AG20443 (cell line): ENCODE data around the gene NFIB.

ENCODE experiments used
- DNase-seq: peaks from one replicate; pipeline ENCODE4 v3.0.0; 2012; ENCODE audit warnings: low spot score, mixed read lengths

Gene NFIB

DNA sequence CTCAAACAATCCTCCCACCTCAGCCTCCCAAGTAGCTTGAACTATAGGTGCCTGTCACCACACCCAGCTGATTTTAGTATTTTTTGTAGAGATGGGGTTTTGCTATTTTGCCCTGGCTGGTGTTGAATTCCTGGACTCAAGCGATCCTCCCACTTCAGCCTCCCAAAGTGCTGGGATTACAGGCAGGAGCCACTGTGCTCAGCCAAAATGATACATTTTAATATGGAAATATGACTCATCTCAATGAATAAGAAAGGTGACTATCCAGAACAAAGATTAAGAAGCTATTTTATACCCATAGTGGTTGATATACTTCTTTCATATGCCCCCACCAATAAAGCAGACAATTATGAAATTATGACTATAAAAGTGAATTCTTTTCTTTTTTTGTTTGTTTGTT is 166.2 kb downstream of the NFIB start:
- DNase-seq, result no peak

DNA sequence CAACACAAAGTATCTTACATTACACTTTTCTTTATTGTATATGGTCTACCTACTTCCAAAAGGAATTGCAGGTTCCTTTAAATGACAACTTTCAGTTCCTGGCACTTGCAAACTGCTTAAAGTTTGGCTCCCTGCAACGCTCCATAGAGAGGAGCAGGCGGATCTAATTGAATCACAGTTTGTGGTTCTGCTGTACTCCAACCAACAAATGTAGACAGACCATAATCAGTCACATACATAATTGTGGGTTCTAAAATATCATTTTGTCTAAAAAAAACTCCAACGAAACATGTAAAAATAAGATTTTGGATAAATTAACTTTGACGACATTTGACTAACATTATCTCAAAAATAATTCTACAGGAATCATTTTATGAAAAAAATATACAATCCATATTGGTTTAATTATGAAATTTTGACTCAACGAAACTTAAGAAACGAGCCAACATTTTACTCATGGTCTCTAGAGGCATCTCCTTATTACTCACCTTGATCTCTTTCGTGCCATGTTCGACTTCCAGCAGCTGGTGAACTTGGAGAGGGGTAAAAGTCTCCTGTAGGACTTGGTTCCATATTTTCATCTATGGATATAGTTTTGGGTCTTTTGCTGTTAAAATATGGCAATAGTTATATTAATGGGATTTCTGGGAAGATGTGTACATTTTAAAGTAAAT is 167.6 kb downstream of the NFIB start:
- no peak for DNase-seq

DNA sequence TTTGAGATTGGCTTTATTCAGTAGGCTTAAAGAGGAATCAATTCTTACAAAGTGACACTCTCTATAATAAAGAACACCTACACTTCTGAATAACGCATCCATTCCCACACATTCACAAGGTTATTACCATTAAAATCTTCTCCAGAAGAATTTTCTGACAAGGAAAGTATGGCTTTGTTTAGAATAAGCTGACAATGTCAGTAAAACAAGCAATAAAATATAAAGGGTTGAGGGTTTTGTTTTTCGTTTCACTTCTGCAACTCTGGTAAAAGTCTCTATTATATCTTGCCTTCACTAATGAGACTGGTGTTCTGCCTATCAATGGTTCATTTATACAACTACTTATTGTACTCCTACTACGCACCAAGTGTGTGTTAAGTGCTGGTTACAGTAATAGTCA is 169.7 kb downstream of the NFIB start:
- DNase-seq, result no peak

DNA sequence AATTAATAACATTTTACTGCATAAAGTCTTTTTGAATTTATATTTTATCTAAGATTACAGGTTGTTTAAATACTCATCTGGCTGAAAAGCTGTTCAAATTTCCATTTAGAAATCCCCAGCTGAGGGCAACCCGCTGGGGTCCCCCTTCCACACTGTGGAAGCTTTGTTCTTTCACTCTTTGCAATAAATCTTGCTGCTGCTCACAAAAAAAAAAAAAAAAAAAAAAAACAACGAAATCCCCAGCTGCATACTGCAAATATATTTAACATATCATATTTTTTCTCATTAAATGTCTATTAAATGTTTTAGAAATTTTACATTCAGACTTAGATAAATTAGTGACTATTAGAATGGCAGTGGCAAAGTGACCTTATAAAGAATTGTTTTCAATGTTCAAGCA is 172.2 kb downstream of the NFIB start:
- DNase-seq, result no peak

DNA sequence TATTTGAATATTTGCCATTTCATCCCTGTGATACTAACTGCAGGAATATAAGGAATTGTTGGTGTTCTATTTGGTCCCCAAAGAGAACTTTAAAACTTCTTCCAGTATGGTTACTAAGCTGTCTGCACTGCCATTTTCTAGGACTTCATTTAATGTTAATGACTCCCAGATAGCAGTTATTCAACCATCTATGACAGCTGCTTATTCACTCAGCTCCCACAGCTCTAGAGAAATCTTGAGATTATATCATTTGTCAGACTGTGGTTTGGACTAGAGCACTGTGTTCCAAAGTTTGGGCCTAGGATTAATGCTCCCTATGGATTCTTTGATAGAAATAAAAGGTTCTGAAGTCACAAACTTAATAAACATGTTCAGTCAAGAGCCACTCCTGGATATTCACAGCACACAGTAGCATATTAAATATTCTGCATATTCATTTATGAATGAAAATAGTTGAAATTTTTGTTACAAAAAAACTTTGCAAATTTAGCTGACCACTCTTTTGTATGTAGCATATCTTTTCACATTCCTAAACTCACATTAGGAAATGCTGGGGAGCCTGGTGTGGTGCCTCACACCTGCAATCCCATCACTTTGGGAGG is 173.7 kb downstream of the NFIB start:
- DNase-seq, result no peak

DNA sequence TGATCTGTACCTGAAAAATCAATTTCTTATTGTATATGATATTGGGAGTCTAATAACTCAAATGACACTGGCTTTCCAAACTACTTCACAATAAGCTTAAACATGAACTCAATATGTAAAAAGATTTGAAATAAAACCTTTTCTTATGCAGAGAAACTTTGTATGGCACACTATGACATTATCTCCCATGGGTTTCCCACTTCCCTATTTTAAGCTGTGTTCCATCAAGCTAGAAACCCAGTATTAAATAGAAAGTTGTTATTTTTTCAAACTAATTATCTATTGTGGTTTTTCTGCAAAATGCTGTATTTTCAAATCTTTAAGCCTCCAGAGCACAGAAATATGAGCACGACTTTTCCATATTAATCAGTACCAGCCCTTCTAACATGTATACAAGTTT is 174.7 kb downstream of the NFIB start:
- DNase-seq, result no peak

DNA sequence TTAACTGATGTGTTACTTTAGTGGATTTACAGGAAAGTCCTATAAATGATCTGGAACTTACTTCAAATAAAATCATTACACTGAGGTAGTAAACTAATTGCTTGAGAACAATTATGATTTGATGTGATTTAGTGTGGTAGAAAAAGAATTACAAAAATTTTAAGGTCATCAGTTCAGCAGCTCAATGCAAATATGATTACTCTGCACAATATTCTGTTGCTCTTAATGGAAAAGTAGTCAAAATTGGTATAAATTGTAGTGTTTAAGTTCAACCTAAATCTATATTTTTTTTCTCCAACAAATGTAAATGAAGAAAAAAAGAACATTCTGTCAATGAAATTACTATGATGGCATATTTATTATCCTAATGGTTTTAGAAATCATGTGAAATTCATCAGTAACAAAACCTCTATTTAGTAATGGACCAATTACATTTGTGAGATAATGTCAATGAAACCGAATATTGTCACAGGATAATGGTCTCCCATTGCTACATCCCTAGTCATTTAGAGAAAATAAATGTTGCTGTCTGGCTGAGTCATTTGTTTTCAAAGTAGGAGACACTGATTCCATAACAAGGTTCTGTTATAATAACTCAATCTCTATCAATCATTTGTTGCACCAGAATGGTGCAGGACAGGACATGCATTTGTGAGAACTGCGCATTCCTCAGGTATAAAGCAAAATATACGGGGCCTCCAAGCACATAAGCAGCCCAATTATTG is 177.1 kb downstream of the NFIB start:
- no peak for DNase-seq

DNA sequence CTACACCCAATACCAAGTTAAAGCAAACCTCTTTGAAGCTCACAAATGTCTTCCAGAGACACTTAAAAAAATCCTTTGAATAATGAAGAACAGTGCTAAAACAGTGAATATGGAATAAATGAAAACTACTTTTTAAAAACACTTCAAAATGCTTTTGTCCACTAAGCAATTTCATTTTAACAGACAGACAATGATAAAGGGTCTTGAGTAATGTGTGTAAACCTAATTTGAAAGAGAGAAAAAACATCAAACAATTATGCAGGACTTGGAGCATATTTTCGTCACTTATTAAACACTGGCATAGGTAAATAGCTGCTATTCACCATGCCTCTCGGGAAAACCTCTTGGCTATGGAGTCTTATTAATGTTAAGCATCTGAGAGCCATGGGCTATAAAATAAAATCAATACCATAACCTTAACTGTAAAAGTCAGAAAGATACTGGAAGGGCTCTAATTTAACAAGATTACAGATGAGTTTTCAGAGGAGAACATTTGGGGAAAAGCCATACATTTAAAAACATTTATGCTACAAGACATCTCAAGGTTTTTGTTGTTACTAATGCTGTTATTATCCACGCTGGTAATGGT is 177.8 kb downstream of the NFIB start:
- DNase-seq, result no peak

DNA sequence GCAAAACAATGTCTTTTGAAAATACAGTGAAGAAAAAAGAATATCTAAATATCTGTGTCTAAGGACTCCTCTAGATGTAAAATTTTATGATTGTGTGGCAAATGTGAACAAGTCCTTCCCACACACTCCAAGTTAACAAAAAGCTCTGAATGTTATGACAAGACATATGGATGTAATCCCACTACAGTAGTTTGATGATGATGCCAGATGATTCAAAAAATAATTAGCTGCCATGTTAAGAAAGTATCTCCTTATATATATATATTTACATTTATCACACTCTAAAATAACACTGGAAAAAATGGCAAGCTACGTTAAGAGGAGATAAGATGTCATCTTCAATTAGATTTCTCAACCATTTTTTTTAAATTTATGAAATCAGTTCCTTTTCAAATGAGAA is 178.5 kb downstream of the NFIB start:
- DNase-seq, result no peak

DNA sequence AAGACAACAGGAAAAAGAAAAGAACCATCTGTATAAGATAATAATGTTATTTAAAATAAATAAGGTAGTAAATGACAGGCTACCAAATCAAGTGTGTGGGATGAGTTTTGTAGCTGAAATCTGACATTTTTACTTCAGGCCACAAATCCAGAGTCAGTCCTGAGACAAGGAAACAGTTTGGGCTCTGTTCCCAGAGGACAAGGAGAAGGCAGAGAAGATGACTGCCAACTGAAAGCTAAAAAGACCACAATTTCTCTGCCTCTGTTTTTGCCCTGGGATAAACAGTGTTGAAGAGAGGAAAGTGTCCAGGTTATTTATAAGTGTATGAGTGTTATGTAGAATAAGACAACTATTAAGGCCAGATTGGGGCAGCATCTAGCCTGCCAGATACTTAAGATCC is 180.5 kb downstream of the NFIB start:
- DNase-seq, result no peak

DNA sequence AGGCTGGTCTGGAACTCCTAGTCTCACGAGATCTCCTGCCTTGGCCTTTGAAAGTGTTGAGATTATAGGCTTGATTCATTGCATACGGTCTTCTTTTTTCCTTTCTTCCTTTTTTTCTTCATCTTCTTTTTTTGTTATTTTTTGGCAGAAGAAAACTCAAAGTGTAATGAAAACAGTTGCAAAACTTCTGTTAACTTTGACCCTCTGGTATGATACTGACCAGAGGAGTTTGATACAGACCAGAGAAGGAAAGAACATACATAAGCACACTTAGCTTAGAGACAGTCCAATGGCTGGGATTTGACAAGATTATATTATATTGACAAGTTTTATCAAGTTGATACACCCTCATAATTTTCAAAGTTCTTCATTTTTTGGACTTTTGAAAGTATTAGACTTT is 181.2 kb downstream of the NFIB start:
- no peak for DNase-seq

DNA sequence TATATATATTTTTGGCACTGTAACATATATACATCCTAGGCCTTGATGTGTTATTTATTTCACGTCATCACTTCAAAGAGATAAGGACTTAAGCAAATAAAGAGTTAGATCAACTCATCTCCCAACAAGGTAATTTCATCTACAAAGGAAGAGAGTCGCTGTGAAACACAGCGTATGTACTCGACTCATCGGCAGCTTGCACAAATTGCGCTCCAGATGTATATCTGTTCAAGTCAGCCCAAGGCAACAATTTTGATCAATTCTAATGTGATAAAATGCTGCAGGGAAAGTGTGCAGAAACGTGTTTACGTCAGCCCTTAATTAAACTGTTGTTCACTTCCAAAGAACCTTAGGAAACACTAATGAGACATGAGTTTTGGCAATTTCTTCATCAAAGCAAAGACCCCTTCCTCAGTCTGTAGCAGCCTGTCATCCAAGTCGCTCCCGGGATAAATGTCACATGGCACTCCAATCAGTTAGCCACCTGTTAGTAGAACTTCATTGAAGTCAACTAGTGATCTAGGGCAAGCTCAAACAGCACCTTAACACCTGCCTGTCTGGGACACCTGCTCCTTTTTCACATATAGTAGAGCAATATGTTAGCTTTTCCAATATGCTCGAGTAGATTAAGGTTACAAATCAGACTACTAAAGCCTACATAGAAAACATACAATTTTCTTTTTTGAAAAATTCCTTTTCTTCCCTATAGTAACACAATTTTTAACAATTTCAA is 182.4 kb downstream of the NFIB start:
- DNase-seq, result no peak

DNA sequence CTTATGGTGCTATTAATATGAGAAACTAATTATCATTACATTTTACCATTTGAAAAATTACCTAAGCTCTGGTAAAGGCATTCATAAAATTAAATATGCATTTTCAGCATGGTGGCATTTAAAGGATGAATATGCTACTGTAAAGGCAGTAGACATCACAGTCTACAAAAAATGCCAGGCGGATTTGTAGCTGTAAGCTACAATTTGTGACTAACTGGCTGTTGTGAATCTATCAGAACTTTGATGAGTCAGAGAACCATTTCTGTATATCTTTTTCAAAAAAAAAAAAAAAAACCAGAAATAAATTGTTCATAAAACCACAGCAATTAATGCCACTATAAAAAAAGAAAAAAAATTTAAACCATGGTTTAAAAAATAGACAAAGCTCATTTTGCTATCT is 186.3 kb downstream of the NFIB start:
- no peak for DNase-seq

DNA sequence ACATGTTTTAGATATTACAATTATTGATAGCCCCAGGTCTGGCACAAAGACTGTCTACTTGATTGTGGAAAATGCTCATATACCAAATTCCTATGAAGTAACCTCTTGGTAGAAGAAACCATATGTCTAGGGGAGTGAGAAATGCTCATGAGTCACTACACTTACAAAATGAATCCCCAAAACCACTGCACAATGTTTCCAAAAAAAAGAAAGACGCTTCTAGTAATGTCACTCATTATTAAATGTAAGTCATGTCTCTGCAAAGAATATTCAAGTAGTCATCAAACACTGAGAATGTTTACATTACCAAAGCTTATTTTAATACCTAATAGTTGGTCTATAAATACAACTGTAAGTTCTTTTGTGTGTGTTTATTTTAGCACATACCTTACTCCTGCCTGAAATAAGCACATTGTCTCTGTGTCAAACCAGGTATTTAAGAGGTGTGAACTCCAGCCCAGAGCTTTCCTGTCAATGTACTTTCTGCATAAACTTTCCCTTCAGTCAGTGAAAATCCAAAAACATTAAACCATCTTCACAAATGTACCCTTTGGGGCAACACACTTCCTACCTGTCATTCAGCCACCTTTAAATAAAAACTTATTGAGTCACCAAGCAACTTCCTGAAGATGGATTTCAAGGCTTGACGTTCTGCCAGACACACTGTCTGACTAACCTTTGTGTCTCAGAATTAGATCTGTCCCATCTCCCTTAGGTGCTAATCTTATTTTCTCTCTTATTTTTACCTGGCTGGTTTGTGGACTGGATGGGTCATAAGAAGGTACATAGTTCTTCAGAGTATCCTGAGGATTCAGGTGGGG is 194.0 kb downstream of the NFIB start:
- peak; percentile 13 for DNase-seq

DNA sequence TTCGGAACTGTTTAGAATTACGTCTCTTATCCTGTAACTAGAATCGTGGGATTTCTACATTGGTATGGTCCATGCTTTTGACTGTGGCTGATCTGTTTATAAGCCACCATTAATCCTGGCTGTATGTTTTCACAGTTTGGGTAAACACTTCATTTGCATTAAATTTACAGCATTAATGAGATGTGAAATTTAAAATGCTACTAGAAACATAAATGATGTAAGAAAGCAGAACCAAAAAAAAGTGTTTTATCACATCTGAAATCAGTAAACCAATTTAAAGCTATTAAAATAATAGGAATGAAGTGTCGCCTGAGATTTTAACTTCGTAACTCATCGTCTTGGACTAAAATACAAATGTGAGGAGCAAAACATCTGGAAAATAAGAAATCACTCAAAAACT is 201.7 kb downstream of the NFIB start:
- DNase-seq, result no peak

DNA sequence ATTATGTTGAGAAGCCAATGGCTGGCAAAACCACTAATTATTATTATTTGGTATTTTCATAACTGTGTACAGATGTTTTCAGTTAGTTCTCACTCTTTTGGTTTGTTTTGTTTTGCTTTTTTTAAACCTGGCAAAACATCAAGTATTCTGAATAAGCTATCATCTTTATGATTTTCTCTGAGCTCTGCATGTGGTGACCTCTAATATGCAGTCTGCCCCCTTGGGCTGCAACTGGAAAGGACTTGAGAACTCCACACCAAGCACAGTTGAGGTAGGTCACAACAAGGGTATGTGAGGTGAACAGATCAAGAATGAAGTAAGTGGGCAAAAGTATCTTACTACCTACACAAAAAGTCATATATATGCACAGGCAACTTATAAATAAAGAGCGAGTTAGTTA is 202.2 kb downstream of the NFIB start:
- DNase-seq, result peak; percentile 14

DNA sequence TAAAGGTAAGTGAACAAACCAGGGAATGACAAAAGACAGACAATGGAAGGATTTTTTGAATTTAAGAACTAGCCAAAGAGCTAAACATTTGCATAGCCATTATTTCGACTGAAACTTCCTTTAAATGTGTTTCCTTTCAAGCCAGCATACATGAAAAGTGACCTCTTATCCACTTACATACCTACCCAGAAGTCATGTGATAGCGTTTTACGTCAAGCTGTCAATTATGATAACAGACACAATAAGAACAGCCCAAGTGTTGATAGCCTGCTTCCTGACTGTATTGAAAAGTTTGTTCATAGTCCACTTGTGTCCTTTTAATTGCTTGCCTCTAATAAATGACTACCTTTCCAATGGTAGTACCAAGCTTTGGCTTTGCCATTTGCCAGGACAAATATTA is 206.0 kb downstream of the NFIB start:
- no peak for DNase-seq

DNA sequence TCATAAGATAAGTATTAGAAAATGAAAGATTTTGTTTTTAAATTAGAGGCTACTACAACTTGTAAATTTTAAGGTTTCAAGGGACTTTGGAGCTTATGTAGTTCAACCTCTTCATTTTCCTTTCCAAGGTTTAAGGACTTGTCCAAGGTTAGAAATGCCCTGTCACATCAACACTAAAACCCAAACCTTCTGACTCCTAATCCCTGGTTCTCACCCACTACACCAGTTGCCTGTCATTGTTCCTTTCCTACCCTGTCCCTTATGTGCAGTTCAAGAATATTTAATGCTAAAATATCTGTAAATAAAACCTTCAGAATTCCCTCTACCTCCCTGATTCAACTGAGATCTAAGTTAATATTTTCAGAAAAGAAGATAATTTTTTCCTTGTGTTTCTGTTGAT is 206.4 kb downstream of the NFIB start:
- no peak for DNase-seq

DNA sequence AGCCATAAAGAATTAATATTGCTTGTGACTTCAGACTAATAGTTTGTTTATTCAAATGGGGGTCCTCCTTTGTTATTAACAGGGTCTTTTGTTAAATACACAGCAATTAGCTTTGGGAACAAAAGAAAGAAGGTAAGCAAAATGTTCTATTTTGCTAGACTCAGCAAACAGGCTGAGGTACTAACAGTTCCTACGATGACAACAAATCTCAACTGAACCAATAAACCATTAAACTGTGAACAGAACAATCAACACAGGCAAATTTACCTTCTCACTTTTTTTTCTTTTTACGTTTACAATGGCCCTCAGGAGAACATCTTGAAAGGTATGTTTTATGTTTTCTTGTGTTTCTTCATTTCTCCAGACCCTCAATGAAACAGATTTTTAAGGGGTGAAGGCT is 207.2 kb downstream of the NFIB start:
- DNase-seq, result no peak

DNA sequence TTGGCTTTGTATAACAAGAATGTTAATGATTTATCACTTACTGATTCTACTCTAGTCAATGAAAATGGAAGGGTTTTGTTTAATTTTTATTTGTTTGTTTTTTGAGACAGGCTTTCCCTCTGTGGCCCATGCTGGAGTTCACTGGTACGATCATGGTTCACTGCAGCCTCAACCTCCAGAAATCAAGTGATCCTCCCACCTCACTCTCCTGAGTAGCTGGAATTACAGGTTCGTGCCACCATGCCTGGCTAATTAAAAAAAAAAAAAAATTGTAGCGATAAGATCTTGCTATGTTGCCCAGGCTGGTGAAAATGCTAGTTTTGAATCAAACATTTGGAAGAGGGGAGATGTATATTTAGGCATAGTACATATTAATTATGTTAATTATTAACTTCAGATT is 209.4 kb downstream of the NFIB start:
- DNase-seq, result no peak

DNA sequence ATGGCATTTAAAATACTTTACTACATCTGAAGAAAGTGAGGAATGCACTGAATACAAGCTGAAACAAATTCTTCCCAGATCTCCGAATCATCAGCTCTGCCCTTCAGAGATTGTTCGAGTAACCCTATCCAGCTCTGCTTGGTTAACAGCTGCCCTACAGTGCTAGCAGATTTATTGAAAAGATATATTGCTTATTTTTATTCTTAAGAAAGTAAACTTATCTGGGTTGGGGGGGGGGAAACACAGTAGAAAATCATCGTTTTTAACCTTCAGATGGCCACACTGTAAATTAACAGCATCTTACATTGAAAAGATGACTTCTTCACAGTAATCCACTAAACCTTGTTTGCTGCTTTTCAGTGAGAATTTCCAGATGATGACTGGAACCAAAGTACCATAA is 210.8 kb downstream of the NFIB start:
- DNase-seq, result peak; percentile 14

DNA sequence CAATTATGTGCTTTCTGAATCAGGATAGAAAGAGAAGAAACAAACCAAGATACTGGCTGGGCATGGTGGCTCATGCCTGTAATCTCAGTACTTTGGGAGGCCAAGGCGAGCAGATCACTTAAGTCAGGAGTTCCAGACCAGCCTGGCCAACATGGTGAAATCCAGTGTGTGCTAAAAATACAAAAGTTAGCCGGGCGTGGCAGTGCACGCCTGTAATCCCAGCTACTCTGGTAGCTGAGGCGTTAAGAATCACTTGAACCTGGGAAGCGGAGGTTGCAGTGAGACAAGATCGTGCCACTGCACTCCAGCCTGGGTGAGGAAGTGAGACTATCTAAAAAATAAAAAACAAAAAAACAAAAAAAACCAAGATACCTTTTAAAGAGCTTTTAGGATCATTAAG is 214.2 kb downstream of the NFIB start:
- DNase-seq, result no peak
